SU-DHL-6 (cell line): ENCODE data around the gene EPN1.

Experiments
- H2AFZ ChIP-seq: fragments of 200-600 bp; sonication (generic); 2 replicates; pipeline ENCODE4 v1.6.1; 2014; ENCODE audit warnings: low read depth, mild to moderate bottlenecking, moderate library complexity, mixed read lengths, antibody characterized with exemption, low read length; ENCODE audit not compliant: severe bottlenecking
- H3F3A ChIP-seq: fragments of 200-600 bp; shearing (Covaris generic); 2 replicates; pipeline ENCODE4 v1.6.0; 2016; ENCODE audit warnings: antibody characterized with exemption, mild to moderate bottlenecking; ENCODE audit not compliant: insufficient read depth
- H3K27ac ChIP-seq: fragments of 200-600 bp; sonication (generic); 2 replicates; pipeline ENCODE4 v1.5.1; 2016; ENCODE audit warnings: low read depth, mild to moderate bottlenecking, low read length, moderate library complexity, mixed read lengths
- H3K27me3 ChIP-seq: fragments of 200-600 bp; sonication (generic), shearing (Covaris generic); 2 replicates; pipeline ENCODE4 v1.6.0; 2014; ENCODE audit warnings: mild to moderate bottlenecking, low read length
- H3K36me3 ChIP-seq: fragments of 200-600 bp; sonication (generic); 2 replicates; pipeline ENCODE4 v1.6.1; 2014; ENCODE audit warnings: mild to moderate bottlenecking, low read length, mixed read lengths
- H3K4me2 ChIP-seq: fragments of 300-600, 200-600 bp; shearing (Covaris generic), sonication (generic); 2 replicates; pipeline ENCODE4 v1.6.0; 2014; ENCODE audit warnings: low read length, low read depth, mild to moderate bottlenecking; ENCODE audit not compliant: poor library complexity, severe bottlenecking
- H3K4me3 ChIP-seq: fragments of 200-600 bp; sonication (generic); 2 replicates; pipeline ENCODE4 v1.5.1; 2014; ENCODE audit warnings: antibody characterized with exemption, low read length, mild to moderate bottlenecking, mixed read lengths; ENCODE audit not compliant: insufficient read depth, poor library complexity, severe bottlenecking
- H3K79me2 ChIP-seq: fragments of 200-600 bp; sonication (generic); 2 replicates; pipeline ENCODE4 v1.6.1; 2014; ENCODE audit warnings: mild to moderate bottlenecking, low read length, moderate library complexity; ENCODE audit not compliant: insufficient read depth
- H3K9ac ChIP-seq: fragments of 200-600 bp; sonication (generic); 2 replicates; pipeline ENCODE4 v1.7.0; 2014; ENCODE audit warnings: mild to moderate bottlenecking, low read length
- H3K9me2 ChIP-seq: fragments of 200-600 bp; sonication (generic); replicated peaks from 2 replicates; pipeline ENCODE4 v1.6.1; 2014; ENCODE audit warnings: low read length; ENCODE audit not compliant: insufficient read depth
- H3K9me3 ChIP-seq: fragments of 200-600 bp; sonication (generic); 2 replicates; pipeline ENCODE4 v1.6.1; 2014; ENCODE audit warnings: low read length, mixed read lengths; ENCODE audit not compliant: insufficient read depth
- H4K20me1 ChIP-seq: fragments of 200-600 bp; sonication (generic); 2 replicates; pipeline ENCODE4 v1.6.1; 2014; ENCODE audit warnings: low read depth, mild to moderate bottlenecking, antibody characterized with exemption, low read length, moderate library complexity, mixed read lengths
- CTCF ChIP-seq: fragments of 200-600 bp; sonication (generic); IDR thresholded peaks from one replicate; pipeline ENCODE4 v1.5.1; 2017; ENCODE audit warnings: antibody characterized with exemption, mild to moderate bottlenecking, low read length, moderate library complexity; ENCODE audit not compliant: insufficient read depth, poor library complexity, severe bottlenecking
- EZH2phosphoT487 ChIP-seq: fragments of 200-600 bp; sonication (generic), shearing (Covaris generic); conservative IDR thresholded peaks from 2 replicates; pipeline ENCODE4 v1.6.1; 2018; ENCODE audit warnings: mild to moderate bottlenecking, antibody characterized with exemption, low read length, moderate library complexity, mixed read lengths

The EPN1 gene

GRCh38 chr19:55693336-55693974, 18.4 kb downstream of the EPN1 start:
- Histone ChIP-seq H3K36me3 (no peaks in the 10 kb centered on the region), H3K9me2 (no peaks in the 10 kb centered on the region), H4K20me1 (no peaks in the 10 kb centered on the region), H2AFZ (no peak overlapping the region), H3K4me3 (no peak overlapping the region), H3K27ac (no peak overlapping the region), H3K4me2 (no peak overlapping the region), H3K9me3 (no peaks in the 10 kb centered on the region), H3K79me2 (no peaks in the 10 kb centered on the region), H3K9ac (no peak overlapping the region), H3F3A (no peaks in the 10 kb centered on the region), H3K27me3 (no peaks in the 10 kb centered on the region)
- TF ChIP-seq CTCF (no peak), EZH2phosphoT487 (no peak)

DNA sequence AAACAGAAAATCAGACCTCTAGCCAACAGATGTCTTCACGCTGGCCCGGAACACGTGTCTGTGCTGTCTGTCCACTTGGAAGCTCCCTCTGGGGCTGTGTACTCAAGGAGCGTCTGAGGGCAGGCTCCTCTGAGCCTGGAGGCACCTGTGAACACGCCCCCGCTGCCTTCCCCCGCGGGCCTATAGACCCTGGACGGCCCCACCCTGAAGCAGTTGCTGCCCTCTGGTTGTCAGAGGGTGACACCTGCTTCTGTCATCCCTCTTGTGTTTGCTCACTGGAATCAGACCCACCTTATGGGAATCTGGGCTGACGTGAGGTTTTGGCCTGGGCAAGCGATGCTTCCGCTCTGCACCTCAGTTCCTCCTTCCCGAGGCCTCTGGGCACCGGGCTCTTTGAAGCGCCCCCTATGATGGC, 19.2 kb downstream of the EPN1 start:
- no peak overlapping the region for H3K9ac ChIP-seq
- no peaks in the 10 kb centered on the region for H3K36me3 ChIP-seq
- H2AFZ ChIP-seq = no peak overlapping the region
- no peak overlapping the region for H3K4me2 ChIP-seq
- H3F3A ChIP-seq = no peaks in the 10 kb centered on the region
- H3K27me3 ChIP-seq = no peaks in the 10 kb centered on the region
- TF ChIP-seq EZH2phosphoT487 (no peak), CTCF (no peak)
- H3K27ac ChIP-seq = no peak overlapping the region
- H3K9me3 ChIP-seq = no peaks in the 10 kb centered on the region
- no peaks in the 10 kb centered on the region for H3K9me2 ChIP-seq
- no peaks in the 10 kb centered on the region for H4K20me1 ChIP-seq
- H3K79me2 ChIP-seq = no peaks in the 10 kb centered on the region
- H3K4me3 ChIP-seq = no peak overlapping the region

DNA sequence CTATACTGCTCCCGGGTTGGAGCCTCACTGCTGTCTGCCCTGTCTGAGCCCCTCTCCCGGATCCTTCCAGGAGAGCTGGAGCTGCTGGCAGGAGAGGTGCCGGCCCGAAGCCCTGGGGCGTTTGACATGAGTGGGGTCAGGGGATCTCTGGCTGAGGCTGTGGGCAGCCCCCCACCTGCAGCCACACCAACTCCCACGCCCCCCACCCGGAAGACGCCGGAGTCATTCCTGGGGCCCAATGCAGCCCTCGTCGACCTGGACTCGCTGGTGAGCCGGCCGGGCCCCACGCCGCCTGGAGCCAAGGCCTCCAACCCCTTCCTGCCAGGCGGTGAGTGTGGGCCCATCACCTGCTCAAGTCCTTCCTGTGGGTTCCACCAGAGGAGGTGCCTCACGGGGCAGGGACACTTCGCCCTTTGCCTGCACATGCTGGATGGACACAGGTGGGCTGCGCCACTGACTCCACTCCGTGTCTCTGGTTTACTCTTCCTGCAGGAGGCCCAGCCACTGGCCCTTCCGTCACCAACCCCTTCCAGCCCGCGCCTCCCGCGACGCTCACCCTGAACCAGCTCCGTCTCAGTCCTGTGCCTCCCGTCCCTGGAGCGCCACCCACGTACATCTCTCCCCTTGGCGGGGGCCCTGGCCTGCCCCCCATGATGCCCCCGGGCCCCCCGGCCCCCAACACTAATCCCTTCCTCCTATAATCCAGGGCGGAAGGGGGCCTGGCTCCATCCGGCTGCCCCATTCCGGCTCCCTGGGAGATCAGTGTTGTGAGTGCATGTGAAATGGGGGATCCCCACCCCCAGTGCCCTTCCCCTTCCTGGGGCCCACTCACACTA, 19.8 kb downstream of the EPN1 start:
- Histone ChIP-seq H3K27me3 (no peaks in the 10 kb centered on the region), H3K9me2 (no peaks in the 10 kb centered on the region), H3F3A (no peaks in the 10 kb centered on the region), H3K9ac (no peak overlapping the region), H4K20me1 (no peaks in the 10 kb centered on the region), H3K4me2 (no peak overlapping the region), H3K36me3 (no peaks in the 10 kb centered on the region), H3K79me2 (no peaks in the 10 kb centered on the region), H2AFZ (no peak overlapping the region), H3K4me3 (no peak overlapping the region), H3K27ac (no peak overlapping the region), H3K9me3 (no peaks in the 10 kb centered on the region)
- TF ChIP-seq EZH2phosphoT487 (no peak), CTCF (no peak)
